ENCODE results near the gene KCNK2. TPM values are rescaled to one million over a fixed set of nuclear protein-coding genes. Genes with fewer than 3 reads are reported as not detected.

Gene KCNK2
- total and polyA plus RNA-seq, 2 of the 4 experiments (the other 2 are of a cell fraction): 45.9 to 86.9 TPM

DNA sequence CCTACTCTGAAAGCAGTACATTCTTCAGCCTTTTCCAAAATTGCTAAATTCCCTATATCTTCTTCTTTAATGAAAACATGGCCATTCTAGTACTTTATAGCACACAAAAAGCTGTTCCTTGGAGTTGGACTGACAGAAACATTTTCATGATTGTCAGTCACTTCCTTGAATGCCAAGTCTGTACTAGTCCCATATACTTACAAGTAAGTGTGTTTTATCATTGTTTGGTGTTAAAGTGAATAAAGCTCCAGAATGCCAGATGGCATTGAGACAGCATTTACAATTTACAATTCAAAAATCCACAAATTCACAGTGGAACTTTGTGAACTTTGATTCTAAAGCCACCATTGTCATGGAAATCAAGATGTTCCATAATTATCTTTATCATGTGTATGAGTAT is 36.5 kb downstream of the KCNK2 start:
- ATAC-seq (ENCODE audit: low read depth): no peak
- H3K4me2 ChIP-seq (ENCODE audit: low read depth, low read length): no peak overlapping the region
- CTCF ChIA-PET: no interaction called here
- H2BK120ac ChIP-seq (ENCODE audit: low read depth, low read length): no peak overlapping the region
- H2BK20ac ChIP-seq (ENCODE audit: low read depth, low read length): no peak overlapping the region
- POLR2A ChIA-PET (ENCODE audit: unreplicated experiment): no interaction called here
- H4K20me1 ChIP-seq (ENCODE audit: insufficient read depth, low read length): peaks cover 2% of the 10 kb centered on the region; the same call in 1 of the 2 replicates
- no peak overlapping the region for H3K4me3 ChIP-seq (ENCODE audit: insufficient read depth, low read depth, low read length)
- H3K23ac ChIP-seq (ENCODE audit: low read depth, low read length): no peak overlapping the region
- in situ Hi-C loops (cut with MboI; ENCODE audit: low sequenced_read_pairs): no loop called here
- H2AFZ ChIP-seq (replicated peaks; ENCODE audit: low read length, poor library complexity): no peak overlapping the region
- H3K14ac ChIP-seq (replicated peaks; ENCODE audit: low read depth, low read length): no peak overlapping the region
- no peak for TF ChIP-seq MAFK (IDR thresholded peaks at IDR 0.05; ENCODE audit: low read depth, low read length)
- no peak for TF ChIP-seq CEBPB (IDR thresholded peaks at IDR 0.05; ENCODE audit: low read depth, low read length)
- TF ChIP-seq RCOR1 (IDR thresholded peaks at IDR 0.05; ENCODE audit: insufficient replicate concordance, low read length): no peak
- no peak for TF ChIP-seq MAZ (IDR thresholded peaks at IDR 0.05; ENCODE audit: borderline replicate concordance, low read depth, low read length)
- TF ChIP-seq RAD21 (IDR thresholded peaks at IDR 0.05; ENCODE audit: low read length): no peak
- no peak for TF ChIP-seq MXI1 (IDR thresholded peaks at IDR 0.05; ENCODE audit: borderline replicate concordance, low read depth, low read length)
- TF ChIP-seq CHD1 (IDR thresholded peaks at IDR 0.05; ENCODE audit: low read depth, low read length): no peak
- TF ChIP-seq, protein P1, sequence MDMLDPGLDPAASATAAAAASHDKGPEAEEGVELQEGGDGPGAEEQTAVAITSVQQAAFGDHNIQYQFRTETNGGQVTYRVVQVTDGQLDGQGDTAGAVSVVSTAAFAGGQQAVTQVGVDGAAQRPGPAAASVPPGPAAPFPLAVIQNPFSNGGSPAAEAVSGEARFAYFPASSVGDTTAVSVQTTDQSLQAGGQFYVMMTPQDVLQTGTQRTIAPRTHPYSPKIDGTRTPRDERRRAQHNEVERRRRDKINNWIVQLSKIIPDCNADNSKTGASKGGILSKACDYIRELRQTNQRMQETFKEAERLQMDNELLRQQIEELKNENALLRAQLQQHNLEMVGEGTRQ (IDR thresholded peaks at IDR 0.05; ENCODE audit: low read depth, low read length): no peak
- TF ChIP-seq CTCF (conservative IDR thresholded peaks at IDR 0.05; ENCODE audit: low read depth, low read length): no peak
- TF ChIP-seq FOS (IDR thresholded peaks at IDR 0.05; ENCODE audit: low read depth, low read length): no peak
- TF ChIP-seq POLR2A (IDR thresholded peaks at IDR 0.05; ENCODE audit: low read depth, low read length): no peak
- no peak for TF ChIP-seq SMC3 (IDR thresholded peaks at IDR 0.05; ENCODE audit: low read depth, low read length)
- no peak for TF ChIP-seq RFX5 (IDR thresholded peaks at IDR 0.05; ENCODE audit: low read depth, low read length)
- no peak for TF ChIP-seq NFE2L2 (IDR thresholded peaks at IDR 0.05; ENCODE audit: low read depth, low read length)
- no peak for TF ChIP-seq BHLHE40 (IDR thresholded peaks at IDR 0.05; ENCODE audit: low read depth, low read length)
- TF ChIP-seq ELK1 (IDR thresholded peaks at IDR 0.05; ENCODE audit: borderline replicate concordance, low read depth, low read length): no peak
- H2AK9ac ChIP-seq (replicated peaks; ENCODE audit: low read depth, low read length, poor library complexity): no peak overlapping the region
- no peak overlapping the region for H2BK15ac ChIP-seq (ENCODE audit: low read depth, low read length)
- no peak overlapping the region for H3K4ac ChIP-seq (ENCODE audit: low read depth, low read length)
- H3K79me1 ChIP-seq (ENCODE audit: low read depth in 1 of 2, low read length in 2 of 2): no peaks in the 10 kb centered on the region; a peak in 1 of 4 replicates
- no peaks in the 10 kb centered on the region for H3K9me1 ChIP-seq (ENCODE audit: insufficient read depth, low read length)
- dilution Hi-C loops (cut with HindIII; ENCODE audit: low sequenced_read_pairs, unreplicated experiment): no loop called here
- intact Hi-C loops (cut with micrococcal nuclease): no loop called here
- no peaks in the 10 kb centered on the region for H3K4me1 ChIP-seq (ENCODE audit: control insufficient read depth, insufficient read depth, low read length)
- H4K8ac ChIP-seq (ENCODE audit: low read depth in 2 of 2, low read length in 2 of 2): no peak overlapping the region
- no peak overlapping the region for H4K91ac ChIP-seq (ENCODE audit: insufficient read depth, low read depth, low read length)
- no peaks in the 10 kb centered on the region for H3K36me3 ChIP-seq (ENCODE audit: control insufficient read depth, insufficient read depth, low read length)
- no peak overlapping the region for H3K27ac ChIP-seq (ENCODE audit: insufficient read depth, low read length)
- no peak overlapping the region for H3K18ac ChIP-seq (ENCODE audit: low read depth, low read length)
- no peak overlapping the region for H3K9ac ChIP-seq (ENCODE audit: low read depth, low read length)
- no peak for DNase-seq
- no peak overlapping the region for H2AK5ac ChIP-seq (ENCODE audit: low read depth, low read length)
- no peaks in the 10 kb centered on the region for H3K9me3 ChIP-seq (ENCODE audit: control insufficient read depth, insufficient read depth, low read length)
- no peaks in the 10 kb centered on the region for H3K27me3 ChIP-seq (ENCODE audit: control insufficient read depth, insufficient read depth, low read length)
- BruUV-seq (replicated peaks): no TSS peak
- no peak overlapping the region for H3K56ac ChIP-seq (ENCODE audit: extremely low read depth, insufficient read depth, low read length)
- H2BK5ac ChIP-seq (ENCODE audit: low read depth, low read length, poor library complexity, severe bottlenecking): no peak overlapping the region
- no peak overlapping the region for H4K5ac ChIP-seq (ENCODE audit: low read depth, low read length)
